PC-3 (cell line): ENCODE data around the gene OR2A14.

Experiments used
- EZH2 ChIP-seq: fragments of 300-600 bp; sonication (generic); IDR thresholded peaks from one replicate; pipeline ENCODE4 v1.6.1; 2017; ENCODE audit warnings: antibody characterized with exemption, mild to moderate bottlenecking, low read length; ENCODE audit not compliant: unreplicated experiment
- TF ChIP-seq, protein P1 (sequence below): fragments of 300-600 bp; sonication (generic); conservative IDR thresholded peaks from 2 replicates; pipeline ENCODE4 v1.5.1; 2017; ENCODE audit warnings: antibody characterized with exemption, low read depth, mild to moderate bottlenecking, low read length

DNA sequence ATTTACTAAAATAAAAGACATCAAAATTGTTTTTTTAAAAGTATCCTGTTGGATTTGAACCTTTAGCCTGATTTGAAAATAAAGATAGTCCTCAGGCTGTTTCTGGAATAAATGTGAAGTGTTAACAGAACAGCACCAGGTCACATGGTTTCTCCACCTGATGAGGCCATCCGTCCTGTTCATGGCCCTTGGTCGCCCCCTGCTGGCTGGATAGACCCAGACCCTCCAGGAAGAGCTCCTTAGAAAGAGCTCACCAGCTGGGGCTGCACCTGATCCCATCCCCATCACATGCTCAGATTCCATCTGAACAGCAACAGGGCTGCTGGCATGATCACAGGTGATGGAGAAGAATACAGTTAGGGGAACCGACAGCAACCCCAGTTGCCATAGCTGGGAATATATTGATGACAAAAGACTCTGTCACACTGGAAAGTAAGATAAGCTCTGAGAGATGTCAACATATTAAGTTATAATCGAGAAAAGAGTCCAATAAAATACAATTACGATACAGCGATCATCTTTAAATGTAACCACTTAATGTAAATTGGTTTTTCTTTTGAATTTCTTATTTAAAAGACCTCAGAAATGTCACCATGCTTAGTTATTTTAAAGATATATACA is 4.8 kb downstream of the OR2A14 start:
- TF ChIP-seq, protein P1, sequence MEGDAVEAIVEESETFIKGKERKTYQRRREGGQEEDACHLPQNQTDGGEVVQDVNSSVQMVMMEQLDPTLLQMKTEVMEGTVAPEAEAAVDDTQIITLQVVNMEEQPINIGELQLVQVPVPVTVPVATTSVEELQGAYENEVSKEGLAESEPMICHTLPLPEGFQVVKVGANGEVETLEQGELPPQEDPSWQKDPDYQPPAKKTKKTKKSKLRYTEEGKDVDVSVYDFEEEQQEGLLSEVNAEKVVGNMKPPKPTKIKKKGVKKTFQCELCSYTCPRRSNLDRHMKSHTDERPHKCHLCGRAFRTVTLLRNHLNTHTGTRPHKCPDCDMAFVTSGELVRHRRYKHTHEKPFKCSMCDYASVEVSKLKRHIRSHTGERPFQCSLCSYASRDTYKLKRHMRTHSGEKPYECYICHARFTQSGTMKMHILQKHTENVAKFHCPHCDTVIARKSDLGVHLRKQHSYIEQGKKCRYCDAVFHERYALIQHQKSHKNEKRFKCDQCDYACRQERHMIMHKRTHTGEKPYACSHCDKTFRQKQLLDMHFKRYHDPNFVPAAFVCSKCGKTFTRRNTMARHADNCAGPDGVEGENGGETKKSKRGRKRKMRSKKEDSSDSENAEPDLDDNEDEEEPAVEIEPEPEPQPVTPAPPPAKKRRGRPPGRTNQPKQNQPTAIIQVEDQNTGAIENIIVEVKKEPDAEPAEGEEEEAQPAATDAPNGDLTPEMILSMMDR, result peak; percentile 93
- no peak for TF ChIP-seq EZH2
